ENCODE data around the gene DMD.

Gene DMD

GRCh38 chrX:33032700-33033099 lies 178.6 kb downstream of the DMD start:
- H3K27ac ChIP-seq: no peak overlapping the region
- no peak for TF ChIP-seq CTCF (conservative IDR thresholded peaks at IDR 0.05)
- TF ChIP-seq ZFX (IDR thresholded peaks at IDR 0.05): no peak

- TF ChIP-seq ZFX (IDR thresholded peaks at IDR 0.05): no peak
- TF ChIP-seq CTCF (conservative IDR thresholded peaks at IDR 0.05): no peak
- H3K27ac ChIP-seq: no peak overlapping the region
These were observed 196.4 kb downstream of the DMD start for GRCh38 chrX:33014949-33015348.

GRCh38 chrX:33014086-33014485 lies 197.3 kb downstream of the DMD start:
- no peak for TF ChIP-seq ZFX (IDR thresholded peaks at IDR 0.05)
- no peak for TF ChIP-seq CTCF (conservative IDR thresholded peaks at IDR 0.05)
- no peak overlapping the region for H3K27ac ChIP-seq

- no peak overlapping the region for H3K27ac ChIP-seq
- TF ChIP-seq ZFX (IDR thresholded peaks at IDR 0.05): no peak
- TF ChIP-seq CTCF (conservative IDR thresholded peaks at IDR 0.05): no peak
These were observed 210.2 kb downstream of the DMD start for GRCh38 chrX:33001107-33001506.

GRCh38 chrX:32998776-32999175 lies 212.6 kb downstream of the DMD start:
- no peak for TF ChIP-seq ZFX (IDR thresholded peaks at IDR 0.05)
- TF ChIP-seq CTCF (conservative IDR thresholded peaks at IDR 0.05): no peak
- H3K27ac ChIP-seq: no peak overlapping the region

GRCh38 chrX:32995427-32995826 lies 215.9 kb downstream of the DMD start:
- H3K27ac ChIP-seq: no peak overlapping the region
- TF ChIP-seq ZFX (IDR thresholded peaks at IDR 0.05): no peak
- TF ChIP-seq CTCF (conservative IDR thresholded peaks at IDR 0.05): no peak

- no peak for TF ChIP-seq ZFX (IDR thresholded peaks at IDR 0.05)
- no peak for TF ChIP-seq CTCF (conservative IDR thresholded peaks at IDR 0.05)
- H3K27ac ChIP-seq: no peak overlapping the region
These were observed 224.2 kb downstream of the DMD start for GRCh38 chrX:32987142-32987541.

Measured in C4-2B (cell line).